BLaER1 (cell line): ENCODE results near the gene HERC3.

Source experiments
- H3K27ac ChIP-seq: shearing (Covaris generic); formaldehyde crosslinking; 2 replicates; pipeline ENCODE4 v1.8.1; 2022
- H3K27me3 ChIP-seq: shearing (Covaris generic); formaldehyde crosslinking; 2 replicates; pipeline ENCODE4 v1.8.1; 2022
- H3K36me3 ChIP-seq: shearing (Covaris generic); formaldehyde crosslinking; 2 replicates; pipeline ENCODE4 v1.8.1; 2022
- H3K4me1 ChIP-seq: shearing (Covaris generic); formaldehyde crosslinking; 2 replicates; pipeline ENCODE4 v1.8.1; 2022
- H3K4me2 ChIP-seq: shearing (Covaris generic); formaldehyde crosslinking; 2 replicates; pipeline ENCODE4 v1.8.1; 2022
- H3K4me3 ChIP-seq: shearing (Covaris generic); formaldehyde crosslinking; 2 replicates; pipeline ENCODE4 v1.8.1; 2022
- H3K9ac ChIP-seq: shearing (Covaris generic); formaldehyde crosslinking; 2 replicates; pipeline ENCODE4 v1.8.1; 2022
- H3K9me3 ChIP-seq: shearing (Covaris generic); formaldehyde crosslinking; 2 replicates; pipeline ENCODE4 v1.8.1; 2022
- H4K20me1 ChIP-seq: shearing (Covaris generic); formaldehyde crosslinking; 2 replicates; pipeline ENCODE4 v1.8.1; 2022
- Cebpa-rat ChIP-seq: shearing (Covaris generic); IDR thresholded peaks from 2 replicates; pipeline ENCODE4 v1.8.1; 2022

Gene HERC3

GRCh38 chr4:88591787-88592599 lies at the start of gene HERC3:
TSS of gene HERC3 (plus strand) at chr4:88592480. CDS start at chr4:88605824, 13,344 bp downstream.
- H3K27ac ChIP-seq, result peak within 1 kb of the TSS; percentile 70
- peak within 1 kb of the TSS; percentile 87 for H3K9ac ChIP-seq
- no peak for TF ChIP-seq Cebpa-rat
- H3K4me3 ChIP-seq, result peak within 1 kb of the TSS; percentile 93
- H3K36me3 ChIP-seq, result peaks cover 10% of the 10 kb centered on the region; the same call in 1 of the 2 replicates
- peaks cover 28% of the 10 kb centered on the region for H4K20me1 ChIP-seq
- H3K27me3 ChIP-seq, result 0 out of 2 replicates have a peak, but pooled peaks cover 5% of the 10 kb centered on the region
- H3K4me2 ChIP-seq, result peak within 1 kb of the TSS; percentile 90
- H3K4me1 ChIP-seq, result peaks cover 14% of the 10 kb centered on the region
- no peaks in the 10 kb centered on the region for H3K9me3 ChIP-seq

- TF ChIP-seq Cebpa-rat, result no peak
- Histone ChIP-seq H3K9me3 (peaks cover 15% of the 10 kb centered on the region), H3K27me3 (no peaks in the 10 kb centered on the region), H3K4me3 (no peak overlapping the region), H3K9ac (no peak overlapping the region), H3K4me2 (no peak overlapping the region), H3K27ac (no peak overlapping the region), H4K20me1 (no peaks in the 10 kb centered on the region), H3K36me3 (no peaks in the 10 kb centered on the region), H3K4me1 (peaks cover 6% of the 10 kb centered on the region)
Observed at GRCh38 chr4:88549815-88550214, 42.5 kb upstream of the HERC3 start.

GRCh38 chr4:88567591-88567990 lies 24.7 kb upstream of the HERC3 start:
- H3K9ac ChIP-seq, result no peak overlapping the region
- TF ChIP-seq Cebpa-rat, result no peak
- peaks cover 17% of the 10 kb centered on the region for H3K4me1 ChIP-seq
- H3K9me3 ChIP-seq, result no peaks in the 10 kb centered on the region
- no peak overlapping the region for H3K27ac ChIP-seq
- no peaks in the 10 kb centered on the region for H3K27me3 ChIP-seq
- H3K36me3 ChIP-seq, result no peaks in the 10 kb centered on the region
- no peak overlapping the region for H3K4me2 ChIP-seq
- H3K4me3 ChIP-seq, result no peak overlapping the region
- H4K20me1 ChIP-seq, result no peaks in the 10 kb centered on the region

- H4K20me1 ChIP-seq, result no peaks in the 10 kb centered on the region
- H3K36me3 ChIP-seq, result no peaks in the 10 kb centered on the region
- H3K27ac ChIP-seq, result no peak overlapping the region
- no peaks in the 10 kb centered on the region for H3K27me3 ChIP-seq
- peaks cover 17% of the 10 kb centered on the region for H3K4me1 ChIP-seq
- H3K4me3 ChIP-seq, result no peak overlapping the region
- H3K4me2 ChIP-seq, result no peak overlapping the region
- no peak overlapping the region for H3K9ac ChIP-seq
- no peaks in the 10 kb centered on the region for H3K9me3 ChIP-seq
- no peak for TF ChIP-seq Cebpa-rat
Observed at GRCh38 chr4:88570001-88570400, 22.3 kb upstream of the HERC3 start.

- Histone ChIP-seq H3K4me3 (no peak overlapping the region), H3K9me3 (no peaks in the 10 kb centered on the region), H3K4me2 (no peak overlapping the region), H3K4me1 (no peaks in the 10 kb centered on the region), H3K36me3 (no peaks in the 10 kb centered on the region), H3K9ac (no peak overlapping the region), H4K20me1 (no peaks in the 10 kb centered on the region), H3K27ac (no peak overlapping the region), H3K27me3 (no peaks in the 10 kb centered on the region)
- no peak for TF ChIP-seq Cebpa-rat
Observed at GRCh38 chr4:88573276-88573980, 18.9 kb upstream of the HERC3 start.

- H3K4me1 ChIP-seq, result no peaks in the 10 kb centered on the region
- H3K9ac ChIP-seq, result no peak overlapping the region
- H4K20me1 ChIP-seq, result no peaks in the 10 kb centered on the region
- H3K9me3 ChIP-seq, result no peaks in the 10 kb centered on the region
- no peak for TF ChIP-seq Cebpa-rat
- no peak overlapping the region for H3K4me2 ChIP-seq
- no peaks in the 10 kb centered on the region for H3K27me3 ChIP-seq
- no peak overlapping the region for H3K27ac ChIP-seq
- H3K36me3 ChIP-seq, result no peaks in the 10 kb centered on the region
- H3K4me3 ChIP-seq, result no peak overlapping the region
Observed at GRCh38 chr4:88573995-88574394, 18.3 kb upstream of the HERC3 start.

GRCh38 chr4:88575186-88575585 lies 17.1 kb upstream of the HERC3 start:
- H4K20me1 ChIP-seq, result no peaks in the 10 kb centered on the region
- H3K9ac ChIP-seq, result no peak overlapping the region
- H3K27me3 ChIP-seq, result no peaks in the 10 kb centered on the region
- H3K4me3 ChIP-seq, result no peak overlapping the region
- no peaks in the 10 kb centered on the region for H3K9me3 ChIP-seq
- H3K4me1 ChIP-seq, result no peaks in the 10 kb centered on the region
- TF ChIP-seq Cebpa-rat, result no peak
- H3K27ac ChIP-seq, result no peak overlapping the region
- no peaks in the 10 kb centered on the region for H3K36me3 ChIP-seq
- H3K4me2 ChIP-seq, result no peak overlapping the region

GRCh38 chr4:88582493-88582892 lies 9.8 kb upstream of the HERC3 start:
- no peaks in the 10 kb centered on the region for H3K27me3 ChIP-seq
- H3K36me3 ChIP-seq, result no peaks in the 10 kb centered on the region
- no peak overlapping the region for H3K27ac ChIP-seq
- H4K20me1 ChIP-seq, result no peaks in the 10 kb centered on the region
- H3K4me2 ChIP-seq, result no peak overlapping the region
- H3K9ac ChIP-seq, result no peak overlapping the region
- no peak for TF ChIP-seq Cebpa-rat
- no peaks in the 10 kb centered on the region for H3K4me1 ChIP-seq
- H3K9me3 ChIP-seq, result no peaks in the 10 kb centered on the region
- no peak overlapping the region for H3K4me3 ChIP-seq

GRCh38 chr4:88583631-88584470 lies 8.4 kb upstream of the HERC3 start:
- H3K4me1 ChIP-seq, result no peaks in the 10 kb centered on the region
- H3K27me3 ChIP-seq, result no peaks in the 10 kb centered on the region
- no peaks in the 10 kb centered on the region for H4K20me1 ChIP-seq
- no peak overlapping the region for H3K27ac ChIP-seq
- no peak overlapping the region for H3K9ac ChIP-seq
- H3K4me3 ChIP-seq, result no peak overlapping the region
- H3K4me2 ChIP-seq, result no peak overlapping the region
- no peaks in the 10 kb centered on the region for H3K36me3 ChIP-seq
- no peaks in the 10 kb centered on the region for H3K9me3 ChIP-seq
- TF ChIP-seq Cebpa-rat, result no peak
